K562 (cell line): ENCODE measurements around the gene YPEL3. TPM values are rescaled to one million over a fixed set of nuclear protein-coding genes. Genes with fewer than 3 reads are reported as not detected.

Source experiments
- ADNP ChIP-seq: fragments of 200-800 bp; sonication (Bioruptor generic); IDR thresholded peaks from 2 replicates; pipeline ENCODE4 v1.6.1; 2016; ENCODE audit warnings: missing genetic modification characterization, missing compliant biosample characterization
- BMI1 ChIP-seq: fragments of 150-350 bp; IDR thresholded peaks from 2 replicates; pipeline ENCODE4 v1.6.1; 2014; ENCODE audit warnings: low read length
- CBFA2T2 ChIP-seq: fragments of 450-650 bp; conservative IDR thresholded peaks from 2 replicates; pipeline ENCODE4 v1.6.1; 2017; ENCODE audit warnings: mild to moderate bottlenecking
- ETS2 ChIP-seq: IDR thresholded peaks from 2 replicates; pipeline ENCODE4 v1.6.1; 2016; ENCODE audit warnings: borderline replicate concordance, missing genetic modification characterization, mild to moderate bottlenecking, moderate library complexity, missing compliant biosample characterization; ENCODE audit not compliant: poor library complexity, severe bottlenecking
- FOXK1 ChIP-seq: sonication (generic); formaldehyde crosslinking; IDR thresholded peaks from 2 replicates; pipeline ENCODE4 v1.8.0; 2022; ENCODE audit warnings: missing genetic modification reagents, mild to moderate bottlenecking, borderline replicate concordance
- HINFP ChIP-seq: fragments of 450-650 bp; conservative IDR thresholded peaks from 2 replicates; pipeline ENCODE4 v1.6.1; 2016; ENCODE audit warnings: missing genetic modification characterization, low read depth, mild to moderate bottlenecking, control low read depth, missing compliant biosample characterization
- KAT2B ChIP-seq: IDR thresholded peaks from one replicate; pipeline ENCODE4 v1.6.1; 2012; ENCODE audit warnings: low read depth, mild to moderate bottlenecking, control low read depth, inconsistent platforms, low read length, moderate library complexity
- MECOM ChIP-seq: fragments of 250-450 bp; sonication (Bioruptor Pico); IDR thresholded peaks from 2 replicates; pipeline ENCODE4 v1.8.0; 2022; ENCODE audit warnings: inconsistent platforms
- MNT ChIP-seq, 2 experiments: fragments of 450-650 bp; conservative IDR thresholded peaks; 2 replicates each; pipeline ENCODE4 v1.6.1; 2017; ENCODE audit warnings: mild to moderate bottlenecking in 2 of 2, moderate library complexity in 2 of 2
- NUFIP1 ChIP-seq: fragments of 450-650 bp; IDR thresholded peaks from 2 replicates; pipeline ENCODE4 v1.6.1; 2018; ENCODE audit not compliant: partially characterized antibody
- PTBP1 ChIP-seq: fragments of 200-400 bp; formaldehyde crosslinking; IDR thresholded peaks from 2 replicates; pipeline ENCODE4 v1.6.1; 2017; ENCODE audit warnings: low read depth, low read length
- PURB ChIP-seq: sonication (generic); formaldehyde crosslinking; IDR thresholded peaks from 2 replicates; pipeline ENCODE4 v1.9.0; 2021; ENCODE audit warnings: low read depth, mild to moderate bottlenecking, missing genetic modification reagents
- SIN3B ChIP-seq: fragments of 450-650 bp; IDR thresholded peaks from 2 replicates; pipeline ENCODE4 v1.6.1; 2017; ENCODE audit warnings: low read depth, mild to moderate bottlenecking, moderate library complexity
- SLC30A9 ChIP-seq: fragments of 250-450 bp; sonication (Bioruptor Pico); IDR thresholded peaks from 2 replicates; pipeline ENCODE4 v1.8.0; 2022; ENCODE audit warnings: mild to moderate bottlenecking, moderate library complexity
- ZKSCAN1 ChIP-seq: fragments of 150-350 bp; IDR thresholded peaks from 2 replicates; pipeline ENCODE4 v1.6.1; 2016; ENCODE audit warnings: low read depth, low read length
- ZNF316 ChIP-seq: fragments of 450-650 bp; IDR thresholded peaks from 2 replicates; pipeline ENCODE4 v1.6.1; 2016
- polyA plus RNA-seq, 8 experiments: library from polyadenylated mRNA; depleted of rRNA in 4 of 8; stranded (reverse) in 5 of 8; unstranded in 3 of 8; fragments of >200 nt; fragmentation: Nextera tagmentation in 2 of 8; fragmentation: Illumina TruSeq in 1 of 8; extraction: Ambion mirVana in 2 of 8; extraction: Trizol in 1 of 8; gene quantifications; 2 replicates each; pipeline versions ENCODE4 v1.2.1 to v1.2.3, GENCODE V29; 2011 to 2014; ENCODE audit warnings: inconsistent platforms in 1 of 8, missing spikeins in 1 of 8
- total RNA-seq, 7 experiments: library from RNA; depleted of rRNA in 6 of 7; stranded (reverse); fragments of >200 nt in 6 of 7; fragmentation: Illumina TruSeq in 2 of 7; extraction: Trizol in 2 of 7; gene quantifications; 2 replicates each; pipeline versions ENCODE4 v1.2.1 to v1.2.3, GENCODE V29; 2011 to 2021; ENCODE audit warnings: low replicate concordance in 1 of 7
- TF ChIP-seq, protein P1 (sequence below): fragments of 200-800 bp; sonication (Bioruptor generic); IDR thresholded peaks from 2 replicates; pipeline ENCODE4 v1.6.1; 2016; ENCODE audit warnings: missing genetic modification characterization, missing compliant biosample characterization
- TF ChIP-seq, protein P2 (sequence below): fragments of 250-450 bp; sonication (Bioruptor Pico); IDR thresholded peaks from 2 replicates; pipeline ENCODE4 v1.4.0; 2020; ENCODE audit warnings: borderline replicate concordance

The YPEL3 gene
- total and polyA plus RNA-seq, 9 of the 15 experiments (the other 6 are each of a cell fraction or from before 2014, with no cell fraction given) = 0.41 to 15.0 (median 2.9) TPM

GRCh38 chr16:30092373-30093010 is 3.5 kb downstream of the YPEL3 start (continued):
- no peak for TF ChIP-seq SLC30A9
- peak; percentile 97 for TF ChIP-seq MECOM (CRISPR knock-in tag)
- TF ChIP-seq, protein P1, sequence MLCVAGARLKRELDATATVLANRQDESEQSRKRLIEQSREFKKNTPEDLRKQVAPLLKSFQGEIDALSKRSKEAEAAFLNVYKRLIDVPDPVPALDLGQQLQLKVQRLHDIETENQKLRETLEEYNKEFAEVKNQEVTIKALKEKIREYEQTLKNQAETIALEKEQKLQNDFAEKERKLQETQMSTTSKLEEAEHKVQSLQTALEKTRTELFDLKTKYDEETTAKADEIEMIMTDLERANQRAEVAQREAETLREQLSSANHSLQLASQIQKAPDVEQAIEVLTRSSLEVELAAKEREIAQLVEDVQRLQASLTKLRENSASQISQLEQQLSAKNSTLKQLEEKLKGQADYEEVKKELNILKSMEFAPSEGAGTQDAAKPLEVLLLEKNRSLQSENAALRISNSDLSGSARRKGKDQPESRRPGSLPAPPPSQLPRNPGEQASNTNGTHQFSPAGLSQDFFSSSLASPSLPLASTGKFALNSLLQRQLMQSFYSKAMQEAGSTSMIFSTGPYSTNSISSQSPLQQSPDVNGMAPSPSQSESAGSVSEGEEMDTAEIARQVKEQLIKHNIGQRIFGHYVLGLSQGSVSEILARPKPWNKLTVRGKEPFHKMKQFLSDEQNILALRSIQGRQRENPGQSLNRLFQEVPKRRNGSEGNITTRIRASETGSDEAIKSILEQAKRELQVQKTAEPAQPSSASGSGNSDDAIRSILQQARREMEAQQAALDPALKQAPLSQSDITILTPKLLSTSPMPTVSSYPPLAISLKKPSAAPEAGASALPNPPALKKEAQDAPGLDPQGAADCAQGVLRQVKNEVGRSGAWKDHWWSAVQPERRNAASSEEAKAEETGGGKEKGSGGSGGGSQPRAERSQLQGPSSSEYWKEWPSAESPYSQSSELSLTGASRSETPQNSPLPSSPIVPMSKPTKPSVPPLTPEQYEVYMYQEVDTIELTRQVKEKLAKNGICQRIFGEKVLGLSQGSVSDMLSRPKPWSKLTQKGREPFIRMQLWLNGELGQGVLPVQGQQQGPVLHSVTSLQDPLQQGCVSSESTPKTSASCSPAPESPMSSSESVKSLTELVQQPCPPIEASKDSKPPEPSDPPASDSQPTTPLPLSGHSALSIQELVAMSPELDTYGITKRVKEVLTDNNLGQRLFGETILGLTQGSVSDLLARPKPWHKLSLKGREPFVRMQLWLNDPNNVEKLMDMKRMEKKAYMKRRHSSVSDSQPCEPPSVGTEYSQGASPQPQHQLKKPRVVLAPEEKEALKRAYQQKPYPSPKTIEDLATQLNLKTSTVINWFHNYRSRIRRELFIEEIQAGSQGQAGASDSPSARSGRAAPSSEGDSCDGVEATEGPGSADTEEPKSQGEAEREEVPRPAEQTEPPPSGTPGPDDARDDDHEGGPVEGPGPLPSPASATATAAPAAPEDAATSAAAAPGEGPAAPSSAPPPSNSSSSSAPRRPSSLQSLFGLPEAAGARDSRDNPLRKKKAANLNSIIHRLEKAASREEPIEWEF = peak; percentile 97
- TF ChIP-seq ADNP (tag) = peak; percentile 82
- peak; percentile 46 for TF ChIP-seq NUFIP1
- peak; percentile 87 for TF ChIP-seq HINFP (tag)
- TF ChIP-seq ZKSCAN1 = peak; percentile 59; the same call in 1 of the 2 replicates
- TF ChIP-seq ZNF316 = no peak
- no peak; the same call in 1 of the 2 replicates for TF ChIP-seq CBFA2T2
- TF ChIP-seq KAT2B = no peak
- TF ChIP-seq FOXK1 (CRISPR knock-in tag) = no peak
- TF ChIP-seq, protein P2, sequence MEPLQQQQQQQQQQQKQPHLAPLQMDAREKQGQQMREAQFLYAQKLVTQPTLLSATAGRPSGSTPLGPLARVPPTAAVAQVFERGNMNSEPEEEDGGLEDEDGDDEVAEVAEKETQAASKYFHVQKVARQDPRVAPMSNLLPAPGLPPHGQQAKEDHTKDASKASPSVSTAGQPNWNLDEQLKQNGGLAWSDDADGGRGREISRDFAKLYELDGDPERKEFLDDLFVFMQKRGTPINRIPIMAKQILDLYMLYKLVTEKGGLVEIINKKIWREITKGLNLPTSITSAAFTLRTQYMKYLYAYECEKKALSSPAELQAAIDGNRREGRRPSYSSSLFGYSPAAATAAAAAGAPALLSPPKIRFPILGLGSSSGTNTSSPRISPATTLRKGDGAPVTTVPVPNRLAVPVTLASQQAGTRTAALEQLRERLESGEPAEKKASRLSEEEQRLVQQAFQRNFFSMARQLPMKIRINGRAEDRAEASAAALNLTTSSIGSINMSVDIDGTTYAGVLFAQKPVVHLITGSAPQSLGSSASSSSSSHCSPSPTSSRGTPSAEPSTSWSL (CRISPR knock-in tag) = peak; percentile 94; the same call in 1 of the 2 replicates
- no peak for TF ChIP-seq BMI1
- 0 out of 2 replicates have a peak, but pooled peaks have one; percentile 4 for TF ChIP-seq SIN3B
- no peak for TF ChIP-seq PURB (CRISPR knock-in tag)
- TF ChIP-seq PTBP1 = peak; percentile 78; the same call in 1 of the 2 replicates
- TF ChIP-seq MNT (conservative IDR thresholded peaks at IDR 0.05) = peak; percentile 87 to 89
- TF ChIP-seq ETS2 (tag) = peak; percentile 66
